Measurements from ENCODE around the gene SFXN1.
"Not testable (repeated sequence)": the region's sequence is repeated elsewhere in the genome, so short reads cannot be mapped to it uniquely, and the experiment has no call there.

Gene SFXN1

GRCh38 chr5:175526691-175527090, 48.3 kb downstream of the SFXN1 start:
- peaks cover 32% of the 10 kb centered on the region for H3K4me1 Mint-ChIP-seq (ENCODE audit: low read depth)
- H3K9me3 Mint-ChIP-seq, result no peaks in the 10 kb centered on the region
- H3K4me3 Mint-ChIP-seq, result no peak overlapping the region
- peaks cover 47% of the 10 kb centered on the region for H3K36me3 Mint-ChIP-seq (ENCODE audit: low read depth)
- H3K27me3 Mint-ChIP-seq (ENCODE audit: low read depth), result no peaks in the 10 kb centered on the region
- peak overlapping the region; percentile 41 for H3K27ac Mint-ChIP-seq

- Mint-ChIP-seq H3K27me3 (ENCODE audit: low read depth) (no peaks in the 10 kb centered on the region), H3K4me3 (no peak overlapping the region), H3K27ac (no peak overlapping the region), H3K9me3 (no peaks in the 10 kb centered on the region), H3K4me1 (ENCODE audit: low read depth) (peaks cover 27% of the 10 kb centered on the region), H3K36me3 (ENCODE audit: low read depth) (peaks cover 26% of the 10 kb centered on the region)
Observed at GRCh38 chr5:175531361-175531760, 53.0 kb downstream of the SFXN1 start.

GRCh38 chr5:175534070-175534932, 55.9 kb downstream of the SFXN1 start:
- H3K36me3 Mint-ChIP-seq (ENCODE audit: low read depth), result peaks cover 16% of the 10 kb centered on the region
- no peaks in the 10 kb centered on the region for H3K27me3 Mint-ChIP-seq (ENCODE audit: low read depth)
- no peaks in the 10 kb centered on the region for H3K9me3 Mint-ChIP-seq
- peak overlapping the region; percentile 68 for H3K4me3 Mint-ChIP-seq
- H3K27ac Mint-ChIP-seq, result no peak overlapping the region
- peaks cover 33% of the 10 kb centered on the region for H3K4me1 Mint-ChIP-seq (ENCODE audit: low read depth)

- Mint-ChIP-seq H3K27ac (peak overlapping the region; percentile 6), H3K36me3 (ENCODE audit: low read depth) (peaks cover 11% of the 10 kb centered on the region), H3K4me1 (ENCODE audit: low read depth) (peaks cover 33% of the 10 kb centered on the region)
- H3K27me3 Mint-ChIP-seq (ENCODE audit: low read depth); H3K4me3 Mint-ChIP-seq; H3K9me3 Mint-ChIP-seq: not testable (repeated sequence)
Observed at GRCh38 chr5:175535331-175535730, 57.0 kb downstream of the SFXN1 start.

GRCh38 chr5:175535796-175536195, 57.4 kb downstream of the SFXN1 start:
- Mint-ChIP-seq H3K36me3 (ENCODE audit: low read depth) (peaks cover 8% of the 10 kb centered on the region), H3K27ac (no peak overlapping the region), H3K4me3 (no peak overlapping the region), H3K9me3 (no peaks in the 10 kb centered on the region), H3K4me1 (ENCODE audit: low read depth) (peaks cover 36% of the 10 kb centered on the region), H3K27me3 (ENCODE audit: low read depth) (no peaks in the 10 kb centered on the region)

- H3K27me3 Mint-ChIP-seq (ENCODE audit: low read depth), result no peaks in the 10 kb centered on the region
- no peak overlapping the region for H3K4me3 Mint-ChIP-seq
- H3K9me3 Mint-ChIP-seq, result no peaks in the 10 kb centered on the region
- H3K36me3 Mint-ChIP-seq (ENCODE audit: low read depth), result peaks cover 2% of the 10 kb centered on the region
- H3K27ac Mint-ChIP-seq, result no peak overlapping the region
- H3K4me1 Mint-ChIP-seq (ENCODE audit: low read depth), result peaks cover 45% of the 10 kb centered on the region
Observed at GRCh38 chr5:175538576-175538975, 60.2 kb downstream of the SFXN1 start.

- Mint-ChIP-seq H3K9me3 (no peaks in the 10 kb centered on the region), H3K27ac (no peak overlapping the region), H3K27me3 (ENCODE audit: low read depth) (no peaks in the 10 kb centered on the region), H3K4me1 (ENCODE audit: low read depth) (peaks cover 41% of the 10 kb centered on the region), H3K36me3 (ENCODE audit: low read depth) (no peaks in the 10 kb centered on the region), H3K4me3 (no peak overlapping the region)
Observed at GRCh38 chr5:175539936-175540335, 61.6 kb downstream of the SFXN1 start.

- Mint-ChIP-seq H3K4me1 (ENCODE audit: low read depth) (peaks cover 33% of the 10 kb centered on the region), H3K27me3 (ENCODE audit: low read depth) (no peaks in the 10 kb centered on the region), H3K4me3 (no peak overlapping the region), H3K27ac (no peak overlapping the region), H3K36me3 (ENCODE audit: low read depth) (no peaks in the 10 kb centered on the region), H3K9me3 (no peaks in the 10 kb centered on the region)
Observed at GRCh38 chr5:175541264-175541663, 62.9 kb downstream of the SFXN1 start.

GRCh38 chr5:175542232-175542965, 64.0 kb downstream of the SFXN1 start:
- Mint-ChIP-seq H3K36me3 (ENCODE audit: low read depth) (no peaks in the 10 kb centered on the region), H3K27ac (peak overlapping the region; percentile 51), H3K27me3 (ENCODE audit: low read depth) (peaks cover 3% of the 10 kb centered on the region), H3K4me3 (no peak overlapping the region), H3K9me3 (no peaks in the 10 kb centered on the region), H3K4me1 (ENCODE audit: low read depth) (peaks cover 33% of the 10 kb centered on the region)

GRCh38 chr5:175542966-175543235, 64.5 kb downstream of the SFXN1 start:
- peaks cover 33% of the 10 kb centered on the region for H3K4me1 Mint-ChIP-seq (ENCODE audit: low read depth)
- H3K4me3 Mint-ChIP-seq, result no peak overlapping the region
- peaks cover 6% of the 10 kb centered on the region for H3K27me3 Mint-ChIP-seq (ENCODE audit: low read depth)
- H3K9me3 Mint-ChIP-seq, result no peaks in the 10 kb centered on the region
- H3K36me3 Mint-ChIP-seq (ENCODE audit: low read depth), result no peaks in the 10 kb centered on the region
- no peak overlapping the region for H3K27ac Mint-ChIP-seq

- Mint-ChIP-seq H3K27ac (no peak overlapping the region), H3K4me1 (ENCODE audit: low read depth) (peaks cover 26% of the 10 kb centered on the region), H3K36me3 (ENCODE audit: low read depth) (no peaks in the 10 kb centered on the region), H3K4me3 (no peak overlapping the region), H3K27me3 (ENCODE audit: low read depth) (peaks cover 17% of the 10 kb centered on the region), H3K9me3 (no peaks in the 10 kb centered on the region)
Observed at GRCh38 chr5:175544108-175544511, 65.8 kb downstream of the SFXN1 start.

GRCh38 chr5:175544586-175544985, 66.2 kb downstream of the SFXN1 start:
- no peaks in the 10 kb centered on the region for H3K36me3 Mint-ChIP-seq (ENCODE audit: low read depth)
- H3K27ac Mint-ChIP-seq, result no peak overlapping the region
- H3K27me3 Mint-ChIP-seq (ENCODE audit: low read depth), result peaks cover 20% of the 10 kb centered on the region
- no peak overlapping the region for H3K4me3 Mint-ChIP-seq
- H3K9me3 Mint-ChIP-seq, result no peaks in the 10 kb centered on the region
- peaks cover 26% of the 10 kb centered on the region for H3K4me1 Mint-ChIP-seq (ENCODE audit: low read depth)

- Mint-ChIP-seq H3K4me1 (ENCODE audit: low read depth) (peaks cover 10% of the 10 kb centered on the region), H3K4me3 (no peak overlapping the region), H3K9me3 (no peaks in the 10 kb centered on the region), H3K27me3 (ENCODE audit: low read depth) (peaks cover 47% of the 10 kb centered on the region), H3K36me3 (ENCODE audit: low read depth) (peaks cover 2% of the 10 kb centered on the region), H3K27ac (no peak overlapping the region)
Observed at GRCh38 chr5:175547842-175548241, 69.5 kb downstream of the SFXN1 start.

- peaks cover 6% of the 10 kb centered on the region for H3K4me1 Mint-ChIP-seq (ENCODE audit: low read depth)
- no peak overlapping the region for H3K27ac Mint-ChIP-seq
- H3K36me3 Mint-ChIP-seq (ENCODE audit: low read depth), result peaks cover 2% of the 10 kb centered on the region
- no peaks in the 10 kb centered on the region for H3K9me3 Mint-ChIP-seq
- peaks cover 53% of the 10 kb centered on the region for H3K27me3 Mint-ChIP-seq (ENCODE audit: low read depth)
- no peak overlapping the region for H3K4me3 Mint-ChIP-seq
Observed at GRCh38 chr5:175548626-175549311, 70.4 kb downstream of the SFXN1 start.
